ENCODE measurements around the gene SELENOS.

SELENOS gene

DNA sequence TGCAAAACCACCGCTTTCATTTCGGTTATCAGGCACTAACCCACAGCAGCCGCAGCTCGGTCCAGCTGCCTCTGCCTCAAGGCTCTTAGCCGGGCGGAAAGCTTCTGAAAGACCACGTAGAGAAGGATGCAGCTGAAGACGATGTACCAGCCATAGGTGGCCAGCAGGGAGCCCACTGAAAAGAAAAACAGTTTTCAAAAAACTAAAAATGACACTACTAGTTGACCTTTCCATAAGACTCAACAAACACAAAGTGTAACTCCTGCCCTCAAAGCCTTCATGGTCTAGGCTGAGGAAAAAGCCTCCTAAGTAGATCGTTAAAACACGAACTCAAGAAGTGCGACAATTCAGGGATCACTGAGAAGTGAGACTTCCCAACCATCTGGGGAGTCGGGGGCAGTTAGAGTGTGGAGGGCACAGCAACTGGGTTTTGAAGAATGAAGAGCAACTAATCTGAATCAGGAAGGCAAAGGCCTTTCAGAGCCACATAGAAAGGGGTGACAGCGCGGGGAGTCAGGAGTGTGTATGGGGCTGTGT is 716 bp downstream of the SELENOS start:
- FAIRE-seq = no peak

- FAIRE-seq = no peak
These were observed 2.3 kb downstream of the SELENOS start for GRCh38 chr15:101275018-101275417.

GRCh38 chr15:101273534-101273933 is 3.8 kb downstream of the SELENOS start:
- no peak for FAIRE-seq

DNA sequence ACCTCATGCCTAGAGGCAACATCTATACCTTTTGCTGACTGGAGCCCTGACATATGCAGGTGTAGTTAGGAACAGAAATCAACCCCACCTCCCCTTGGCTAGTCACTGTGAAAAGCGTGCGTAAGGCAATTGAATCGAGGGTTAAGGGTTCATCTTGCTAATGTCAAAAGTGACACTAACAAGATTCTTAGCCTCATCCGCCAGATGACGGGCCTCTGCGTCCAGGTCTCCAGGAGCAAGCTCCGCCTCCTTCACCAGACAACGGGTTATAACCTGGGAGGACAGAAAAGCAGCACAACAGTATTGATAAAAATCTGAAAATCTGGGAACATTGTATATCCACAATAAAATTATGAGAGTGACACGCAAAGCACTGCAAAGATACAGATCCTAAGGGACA is 4.7 kb downstream of the SELENOS start:
- FAIRE-seq = no peak

DNA sequence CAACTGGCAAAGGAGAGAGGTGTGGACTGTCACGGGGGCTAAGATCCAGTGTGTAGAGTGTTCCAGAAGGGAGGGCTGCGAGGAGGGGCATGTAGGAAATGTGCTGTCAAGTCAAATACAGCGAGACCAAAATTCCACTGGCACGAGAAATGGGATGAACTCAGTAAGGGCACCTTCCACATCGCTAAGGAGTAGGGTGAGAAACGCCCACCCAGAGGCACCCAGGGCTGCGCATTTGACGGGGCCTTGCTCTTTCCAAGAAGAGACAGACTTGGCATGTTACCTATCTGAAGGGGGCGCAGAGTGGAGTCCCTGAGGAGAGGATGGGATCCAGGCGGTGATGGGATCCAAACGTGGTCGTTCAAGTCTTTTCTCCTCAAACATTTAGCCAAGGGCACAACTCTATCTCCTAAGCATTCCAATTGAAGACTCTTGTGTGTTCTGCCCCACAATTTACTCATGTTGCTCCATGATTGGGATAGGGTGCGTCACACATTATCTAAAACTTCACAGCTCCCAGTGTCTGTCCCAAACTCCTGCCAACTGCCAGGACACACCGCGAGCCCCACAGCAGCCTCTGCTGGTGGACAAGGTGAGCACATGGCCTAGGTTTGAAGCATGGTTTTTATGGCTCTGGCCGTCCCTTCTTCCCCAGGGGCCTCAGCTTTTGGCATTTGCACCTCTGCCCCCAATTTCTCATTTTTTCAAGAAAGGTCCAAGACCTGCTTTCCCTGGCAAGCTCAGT is 7.6 kb downstream of the SELENOS start:
- FAIRE-seq = no peak

GRCh38 chr15:101267320-101268104 is 9.8 kb downstream of the SELENOS start:
- FAIRE-seq = no peak

GRCh38 chr15:101266787-101267186 is 10.5 kb downstream of the SELENOS start:
- no peak for FAIRE-seq

DNA sequence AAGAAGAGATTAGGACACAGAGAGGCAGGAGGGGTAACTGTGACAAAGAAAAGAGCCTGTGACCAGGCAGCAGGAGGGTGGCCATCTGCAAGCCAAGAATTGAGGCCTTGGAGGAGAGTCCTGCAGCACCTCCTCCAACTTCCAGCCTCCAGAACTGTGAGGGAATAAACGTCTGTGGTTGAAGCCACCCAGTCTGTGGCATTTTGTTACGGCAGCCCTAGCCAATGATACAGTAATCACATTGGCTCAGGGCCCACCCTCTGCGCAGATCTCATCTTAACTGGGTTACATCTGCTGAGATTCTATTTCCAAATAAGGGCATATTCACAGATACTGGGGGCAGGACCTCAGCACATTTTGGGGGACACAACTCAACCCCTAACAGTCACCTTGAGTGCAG is 11.3 kb downstream of the SELENOS start:
- no peak for FAIRE-seq

- FAIRE-seq = no peak
These were observed 12.2 kb downstream of the SELENOS start for GRCh38 chr15:101264911-101265641.

GRCh38 chr15:101264011-101264410 is 13.3 kb downstream of the SELENOS start:
- FAIRE-seq = no peak

GRCh38 chr15:101262551-101262950 is 14.7 kb downstream of the SELENOS start:
- FAIRE-seq = no peak

DNA sequence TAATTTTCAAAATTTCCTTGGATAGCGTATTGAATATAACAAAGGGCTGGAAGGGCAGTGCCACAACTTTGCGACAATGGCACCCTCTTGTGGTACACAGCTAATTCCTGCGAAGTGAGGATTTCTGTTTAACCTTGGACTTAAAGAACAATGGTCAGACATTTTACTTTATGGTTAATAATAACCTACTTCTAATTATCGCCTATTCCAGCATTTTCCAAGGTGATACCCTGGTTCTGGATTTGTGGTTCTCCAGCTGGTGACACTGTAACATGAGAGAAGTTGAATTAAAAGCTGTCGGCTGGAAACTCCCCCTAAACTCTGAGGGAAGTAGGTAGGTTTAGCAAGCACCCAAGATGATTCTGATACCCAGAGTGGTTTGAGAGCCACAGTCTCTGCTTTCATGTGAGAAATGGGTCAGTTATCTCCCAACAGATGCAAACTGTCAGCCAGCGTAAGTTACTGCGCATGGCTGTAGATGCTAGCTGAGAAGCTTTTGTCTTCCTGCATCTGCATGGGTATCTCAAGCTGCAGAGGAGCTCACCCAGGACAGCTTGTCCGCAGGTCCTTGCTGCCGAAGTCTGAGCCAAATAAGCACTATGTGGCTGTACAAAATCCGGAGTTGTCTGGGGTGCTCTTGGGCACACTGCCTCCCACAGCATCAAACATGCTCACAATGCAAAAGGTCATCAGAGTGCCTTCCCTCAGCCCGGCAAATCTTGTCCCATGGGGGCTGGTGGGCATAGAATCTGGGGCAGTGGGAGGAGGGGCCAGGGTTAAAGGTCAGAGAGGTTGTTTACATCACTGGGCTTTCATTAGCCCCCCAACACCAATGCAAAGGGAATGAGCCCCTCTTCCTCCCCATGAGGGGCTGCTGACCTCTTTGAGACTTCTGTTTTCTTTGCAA is 18.8 kb downstream of the SELENOS start:
- peak; percentile 15 for FAIRE-seq

DNA sequence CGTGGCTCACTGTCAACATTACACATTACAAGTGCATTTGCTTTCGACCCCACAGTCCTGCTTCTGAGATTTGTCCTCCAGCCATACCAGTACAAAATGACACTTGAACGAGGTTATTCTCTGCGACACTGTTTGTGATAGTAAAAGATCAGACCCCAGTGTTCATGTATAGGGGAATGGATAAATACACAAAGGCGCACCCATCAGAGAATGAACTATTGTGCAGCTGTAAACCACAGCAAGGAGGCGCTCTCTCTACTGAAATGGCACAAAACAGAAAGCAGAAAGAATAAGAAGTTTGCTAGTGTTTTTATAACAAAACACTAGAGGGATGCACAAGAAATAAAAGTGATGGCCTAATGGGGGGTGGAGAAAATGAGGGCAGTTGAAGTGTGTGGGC is 20.5 kb downstream of the SELENOS start:
- no peak for FAIRE-seq

- no peak for FAIRE-seq
These were observed 21.6 kb downstream of the SELENOS start for GRCh38 chr15:101255615-101256241.

GRCh38 chr15:101255051-101255395 is 22.3 kb downstream of the SELENOS start:
- FAIRE-seq = no peak

DNA sequence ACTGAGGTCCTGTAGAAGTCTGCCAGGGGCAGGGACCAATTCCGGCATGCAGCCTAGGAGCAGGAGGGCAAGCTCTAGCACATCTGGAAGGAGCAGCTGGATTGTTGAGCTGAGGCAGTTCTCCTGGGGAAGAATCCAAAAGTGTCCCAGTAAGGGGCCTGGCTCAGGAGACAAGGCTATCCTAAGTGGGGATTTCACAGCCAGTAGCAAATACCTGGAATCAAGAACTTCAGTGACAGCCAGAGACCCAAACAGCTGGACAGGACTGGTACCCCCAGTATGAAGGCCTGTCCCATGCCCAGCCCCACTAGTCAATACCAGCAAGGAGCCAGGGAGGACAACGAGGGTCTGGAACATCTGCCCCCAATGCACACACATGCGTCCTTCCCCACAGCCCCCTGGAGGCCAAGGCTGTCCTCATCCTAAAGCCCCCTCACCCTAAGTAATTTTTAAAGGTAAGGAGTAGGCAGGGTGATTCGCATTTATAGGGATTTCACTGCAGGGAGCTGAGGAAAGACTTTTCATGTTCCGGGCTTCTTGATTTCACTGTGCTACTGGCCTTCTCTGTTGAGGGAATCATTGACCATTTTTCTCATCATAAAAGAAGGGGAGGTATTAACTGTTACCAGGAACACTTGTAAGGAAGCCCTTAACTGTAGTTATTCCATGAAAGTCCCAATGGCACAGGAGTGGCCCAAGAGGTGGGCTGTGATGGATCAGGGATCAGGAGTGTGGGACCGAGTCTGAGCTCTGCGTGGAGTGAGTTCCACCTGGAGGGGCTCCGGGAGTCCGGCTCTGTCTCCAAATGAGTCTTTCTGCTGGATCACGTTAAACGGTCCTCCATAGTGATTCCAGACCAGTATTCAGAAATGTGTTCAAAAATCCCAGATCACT is 22.9 kb downstream of the SELENOS start:
- no peak for FAIRE-seq

- no peak for FAIRE-seq
These were observed 24.4 kb downstream of the SELENOS start for GRCh38 chr15:101252836-101253235.

DNA sequence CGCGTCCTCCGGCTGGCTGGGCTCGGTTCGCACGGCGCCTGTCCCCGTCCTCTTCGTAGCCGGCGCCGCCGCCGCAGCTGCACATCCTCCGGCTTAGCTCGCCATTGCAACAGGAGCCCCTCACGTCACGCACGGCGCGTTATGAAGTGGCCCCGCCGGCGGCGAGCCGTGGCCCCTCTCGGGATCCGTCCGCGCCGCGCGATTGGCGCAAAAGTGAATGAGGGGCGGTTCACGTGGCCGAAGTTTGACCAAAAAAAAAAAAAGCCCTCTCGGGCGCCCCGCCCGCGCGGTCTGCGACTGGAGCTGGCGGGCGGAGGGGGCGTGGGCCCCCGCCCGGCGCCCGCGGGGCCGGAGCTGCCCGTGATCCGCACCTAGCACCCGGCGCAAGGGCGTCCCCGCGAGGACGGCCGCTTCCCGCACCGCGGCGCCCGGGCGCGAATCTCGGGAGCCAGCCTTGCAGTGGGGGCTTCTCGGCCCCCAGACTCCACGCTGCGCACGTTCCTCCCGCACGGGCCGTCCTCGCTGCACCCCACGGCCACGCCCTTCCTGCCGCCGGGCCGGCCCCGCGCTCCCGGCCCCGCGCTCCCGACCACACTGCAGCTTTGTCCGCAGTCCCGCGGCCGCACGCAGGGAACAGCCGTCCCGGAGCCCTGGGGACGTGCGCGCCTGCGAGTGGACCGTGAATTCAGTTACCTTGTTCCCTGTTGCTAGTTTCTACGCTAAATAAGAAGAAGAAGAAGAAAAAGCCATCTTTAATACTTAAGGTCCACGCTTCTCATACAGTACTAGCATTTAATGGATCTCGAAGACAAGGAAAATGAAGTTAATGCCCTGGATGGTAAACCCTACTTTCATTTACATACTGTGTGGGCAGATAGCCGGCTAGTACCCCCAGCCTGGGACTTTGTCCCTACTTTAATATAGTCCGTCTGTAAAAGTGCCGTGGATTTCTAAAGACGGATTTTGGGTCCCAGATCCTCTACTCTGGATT is 25.2 kb downstream of the SELENOS start, which contains the start of gene CHSY1:
CHSY1 (minus strand) TSS at position 219 of the 991 bp plus-strand sequence. CDS start 592 bp downstream, outside the sequence.
- no peak for FAIRE-seq

Measured in TTC549 (cell line).